Thyroid gland (tissue), 4 donors: Measurements from ENCODE around the gene DDX49.

Source experiments
- POLR2A ChIP-seq, 2 donors: fragments of 450-650 bp; IDR thresholded peaks; one replicate each; pipeline ENCODE4 v1.6.1; 2017; ENCODE audit warnings: antibody characterized with exemption in 2 of 2, mild to moderate bottlenecking in 2 of 2, moderate library complexity in 1 of 2
- TF ChIP-seq, protein P1 (sequence below), 6 experiments: fragments of 200-600 bp in 3 of 6; fragments of 450-650 bp in 3 of 6; sonication (generic) in 3 of 6; IDR thresholded peaks; one replicate each; pipeline ENCODE4 v1.5.1; 2016 to 2019; ENCODE audit warnings: antibody characterized with exemption in 6 of 6, mild to moderate bottlenecking in 2 of 6, inconsistent platforms in 1 of 6, moderate library complexity in 1 of 6

DNA sequence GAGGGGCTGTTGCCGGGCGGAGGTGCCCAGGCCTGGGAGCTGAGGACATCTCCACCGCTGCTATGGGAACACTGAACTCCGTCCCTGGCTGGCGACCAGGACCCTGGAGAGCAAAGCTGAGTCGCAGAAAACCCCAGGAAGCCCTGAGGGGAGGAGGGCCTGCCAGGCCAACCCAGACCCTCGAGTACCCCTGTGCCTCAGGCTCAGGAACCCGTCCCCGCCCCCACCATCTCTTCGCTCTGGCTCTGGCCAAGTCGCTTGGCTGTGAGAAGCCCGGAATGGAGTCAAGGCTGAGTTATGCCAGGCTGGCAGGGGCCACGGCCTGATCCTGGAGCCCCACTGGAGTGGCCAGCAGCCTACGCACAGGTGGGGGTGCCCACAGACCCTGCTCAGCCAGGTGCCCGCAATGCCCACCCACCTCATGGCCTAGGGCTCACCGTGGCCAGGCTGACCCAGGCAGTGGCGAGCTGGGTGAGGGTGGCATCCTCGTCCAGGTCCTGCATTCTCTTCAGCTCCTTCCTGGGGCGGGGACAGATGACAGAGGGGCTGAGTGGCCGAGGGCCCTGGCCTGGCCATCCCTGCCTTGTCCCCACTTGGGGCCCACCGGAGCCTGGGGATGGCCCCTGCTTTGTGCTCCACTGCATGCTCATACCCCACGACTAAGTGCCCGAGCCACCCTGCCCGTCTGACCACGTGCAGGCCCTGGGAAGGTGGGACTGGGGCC is 15.0 kb upstream of the DDX49 start:
- TF ChIP-seq, protein P1, sequence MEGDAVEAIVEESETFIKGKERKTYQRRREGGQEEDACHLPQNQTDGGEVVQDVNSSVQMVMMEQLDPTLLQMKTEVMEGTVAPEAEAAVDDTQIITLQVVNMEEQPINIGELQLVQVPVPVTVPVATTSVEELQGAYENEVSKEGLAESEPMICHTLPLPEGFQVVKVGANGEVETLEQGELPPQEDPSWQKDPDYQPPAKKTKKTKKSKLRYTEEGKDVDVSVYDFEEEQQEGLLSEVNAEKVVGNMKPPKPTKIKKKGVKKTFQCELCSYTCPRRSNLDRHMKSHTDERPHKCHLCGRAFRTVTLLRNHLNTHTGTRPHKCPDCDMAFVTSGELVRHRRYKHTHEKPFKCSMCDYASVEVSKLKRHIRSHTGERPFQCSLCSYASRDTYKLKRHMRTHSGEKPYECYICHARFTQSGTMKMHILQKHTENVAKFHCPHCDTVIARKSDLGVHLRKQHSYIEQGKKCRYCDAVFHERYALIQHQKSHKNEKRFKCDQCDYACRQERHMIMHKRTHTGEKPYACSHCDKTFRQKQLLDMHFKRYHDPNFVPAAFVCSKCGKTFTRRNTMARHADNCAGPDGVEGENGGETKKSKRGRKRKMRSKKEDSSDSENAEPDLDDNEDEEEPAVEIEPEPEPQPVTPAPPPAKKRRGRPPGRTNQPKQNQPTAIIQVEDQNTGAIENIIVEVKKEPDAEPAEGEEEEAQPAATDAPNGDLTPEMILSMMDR (IDR thresholded peaks at IDR 0.05): no peak
- no peak for TF ChIP-seq POLR2A (IDR thresholded peaks at IDR 0.05)
